Sigmoid colon (tissue), 4 donors: ENCODE measurements around the gene MEPE.

Source experiments
- POLR2A ChIP-seq, 2 donors: fragments of 450-650 bp; IDR thresholded peaks; one replicate each; pipeline ENCODE4 v1.6.1; 2016; ENCODE audit warnings: antibody characterized with exemption in 2 of 2, mild to moderate bottlenecking in 2 of 2, moderate library complexity in 2 of 2
- POLR2AphosphoS5 ChIP-seq, 4 donors: sonication (generic); formaldehyde crosslinking; IDR thresholded peaks; one replicate each; pipeline ENCODE4 v1.6.1; 2017; ENCODE audit warnings: antibody characterized with exemption in 4 of 4
- TF ChIP-seq, protein P1 (sequence below), 4 experiments: fragments of 450-650 bp in 3 of 4; fragments of 200-600 bp in 1 of 4; IDR thresholded peaks; one replicate each; pipeline ENCODE4 v1.5.1; 2016 to 2019; ENCODE audit warnings: antibody characterized with exemption in 4 of 4, mild to moderate bottlenecking in 3 of 4, moderate library complexity in 2 of 4

DNA sequence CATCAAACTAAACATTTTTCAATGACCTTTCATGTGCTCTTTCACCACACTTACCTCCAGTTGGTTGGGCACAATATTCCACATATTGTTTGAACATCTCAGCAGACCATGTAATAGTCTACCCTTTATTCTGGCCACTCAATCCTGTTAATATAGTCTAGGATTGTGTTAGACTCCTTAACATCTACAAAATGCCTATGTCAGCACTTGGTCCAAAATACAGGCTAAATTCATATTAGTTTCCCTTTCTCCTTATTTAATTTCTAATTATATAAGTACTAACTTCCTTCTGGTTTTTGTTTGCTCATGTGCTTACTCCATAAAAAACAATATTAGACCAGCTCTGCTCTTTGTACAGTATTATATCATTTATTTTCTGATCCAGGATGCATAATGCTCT lies 21.1 kb downstream of the MEPE start:
- no peak for TF ChIP-seq POLR2A (IDR thresholded peaks at IDR 0.05)
- TF ChIP-seq, protein P1, sequence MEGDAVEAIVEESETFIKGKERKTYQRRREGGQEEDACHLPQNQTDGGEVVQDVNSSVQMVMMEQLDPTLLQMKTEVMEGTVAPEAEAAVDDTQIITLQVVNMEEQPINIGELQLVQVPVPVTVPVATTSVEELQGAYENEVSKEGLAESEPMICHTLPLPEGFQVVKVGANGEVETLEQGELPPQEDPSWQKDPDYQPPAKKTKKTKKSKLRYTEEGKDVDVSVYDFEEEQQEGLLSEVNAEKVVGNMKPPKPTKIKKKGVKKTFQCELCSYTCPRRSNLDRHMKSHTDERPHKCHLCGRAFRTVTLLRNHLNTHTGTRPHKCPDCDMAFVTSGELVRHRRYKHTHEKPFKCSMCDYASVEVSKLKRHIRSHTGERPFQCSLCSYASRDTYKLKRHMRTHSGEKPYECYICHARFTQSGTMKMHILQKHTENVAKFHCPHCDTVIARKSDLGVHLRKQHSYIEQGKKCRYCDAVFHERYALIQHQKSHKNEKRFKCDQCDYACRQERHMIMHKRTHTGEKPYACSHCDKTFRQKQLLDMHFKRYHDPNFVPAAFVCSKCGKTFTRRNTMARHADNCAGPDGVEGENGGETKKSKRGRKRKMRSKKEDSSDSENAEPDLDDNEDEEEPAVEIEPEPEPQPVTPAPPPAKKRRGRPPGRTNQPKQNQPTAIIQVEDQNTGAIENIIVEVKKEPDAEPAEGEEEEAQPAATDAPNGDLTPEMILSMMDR (IDR thresholded peaks at IDR 0.05), result no peak
- TF ChIP-seq POLR2AphosphoS5 (IDR thresholded peaks at IDR 0.05), result no peak
